ENCODE measurements around the gene AMD1.

The AMD1 gene

GRCh38 chr6:110886555-110887167, 12.1 kb downstream of the AMD1 start:
- no peak for DNase-seq (ENCODE audit: extremely low spot score)
- TF ChIP-seq ZNF384 (IDR thresholded peaks at IDR 0.05): no peak
- TF ChIP-seq CTBP1 (IDR thresholded peaks at IDR 0.05; ENCODE audit: borderline replicate concordance): no peak
- TF ChIP-seq TARDBP (IDR thresholded peaks at IDR 0.05): no peak
- TF ChIP-seq FOXK2 (IDR thresholded peaks at IDR 0.05): no peak
- TF ChIP-seq NFRKB (IDR thresholded peaks at IDR 0.05): no peak
- no peak for TF ChIP-seq LEF1 (IDR thresholded peaks at IDR 0.05; ENCODE audit: borderline replicate concordance)
- TF ChIP-seq PKNOX1 (IDR thresholded peaks at IDR 0.05): no peak
- no peak for TF ChIP-seq SP1 (IDR thresholded peaks at IDR 0.05)
- TF ChIP-seq FOXM1 (IDR thresholded peaks at IDR 0.05; ENCODE audit: borderline replicate concordance): no peak
- no peak for TF ChIP-seq ARNT (IDR thresholded peaks at IDR 0.05)
- TF ChIP-seq FOXA1 (IDR thresholded peaks at IDR 0.05): no peak
- no peak for TF ChIP-seq BHLHE40 (IDR thresholded peaks at IDR 0.05; ENCODE audit: borderline replicate concordance)
- TF ChIP-seq HDGF (IDR thresholded peaks at IDR 0.05; ENCODE audit: borderline replicate concordance): no peak
- ChIA-PET POLR2A (interaction anchor here (7.6 kb wide), 1 partner anchor 11 kb away, joined by 63 read pairs; the partner anchor contains the start of gene AMD1), CTCF (interaction anchor here (0.6 to 1.8 kb wide), 2 partner anchors 10 to 124 kb away, joined by 3 to 5 read pairs; no protein-coding TSS in a partner anchor)

GRCh38 chr6:110890288-110890687, 15.7 kb downstream of the AMD1 start:
- POLR2A ChIA-PET: interaction anchor here (7.6 kb wide), 1 partner anchor 15 kb away, joined by 63 read pairs; the partner anchor contains the start of gene AMD1
- no peak for DNase-seq (ENCODE audit: extremely low spot score)
- TF ChIP-seq FOXA1 (IDR thresholded peaks at IDR 0.05) (no peak), SUZ12 (IDR thresholded peaks at IDR 0.05) (no peak)
- CTCF ChIA-PET: interaction anchor here (1.1 to 1.5 kb wide), 2 partner anchors 11 to 14 kb away, joined by 3 to 4 read pairs; no protein-coding TSS in a partner anchor

GRCh38 chr6:110895907-110896608, 21.5 kb downstream of the AMD1 start:
- CTCF ChIA-PET: no interaction called here
- POLR2A ChIA-PET: no interaction called here
- TF ChIP-seq NFRKB (IDR thresholded peaks at IDR 0.05) (no peak), FOXA1 (IDR thresholded peaks at IDR 0.05) (no peak), HDGF (IDR thresholded peaks at IDR 0.05; ENCODE audit: borderline replicate concordance) (no peak), SUZ12 (IDR thresholded peaks at IDR 0.05) (no peak), TARDBP (IDR thresholded peaks at IDR 0.05) (no peak), PKNOX1 (IDR thresholded peaks at IDR 0.05) (no peak)
- DNase-seq (ENCODE audit: extremely low spot score): no peak

GRCh38 chr6:110897433-110897832, 22.8 kb downstream of the AMD1 start:
- TF ChIP-seq ELF4 (IDR thresholded peaks at IDR 0.05) (no peak), SUZ12 (IDR thresholded peaks at IDR 0.05) (no peak), FOXA1 (IDR thresholded peaks at IDR 0.05) (no peak), NFRKB (IDR thresholded peaks at IDR 0.05) (no peak), ZNF384 (IDR thresholded peaks at IDR 0.05) (no peak), FOXK2 (IDR thresholded peaks at IDR 0.05) (no peak), HDGF (IDR thresholded peaks at IDR 0.05; ENCODE audit: borderline replicate concordance) (no peak), BHLHE40 (IDR thresholded peaks at IDR 0.05; ENCODE audit: borderline replicate concordance) (no peak), PKNOX1 (IDR thresholded peaks at IDR 0.05) (no peak), ARNT (IDR thresholded peaks at IDR 0.05) (no peak), SP1 (IDR thresholded peaks at IDR 0.05) (no peak), LEF1 (IDR thresholded peaks at IDR 0.05; ENCODE audit: borderline replicate concordance) (no peak), TARDBP (IDR thresholded peaks at IDR 0.05) (no peak), CTBP1 (IDR thresholded peaks at IDR 0.05; ENCODE audit: borderline replicate concordance) (no peak), FOXM1 (IDR thresholded peaks at IDR 0.05; ENCODE audit: borderline replicate concordance) (no peak)
- CTCF ChIA-PET: no interaction called here
- no peak for DNase-seq (ENCODE audit: extremely low spot score)
- POLR2A ChIA-PET: interaction anchor here (1.2 kb wide), 2 partner anchors 23 to 82 kb away, joined by 3 to 7 read pairs; partner anchors contain the start of genes AMD1 and CDK19

GRCh38 chr6:110898111-110898510, 23.5 kb downstream of the AMD1 start:
- no peak for DNase-seq (ENCODE audit: extremely low spot score)
- ChIA-PET CTCF (no interaction called here), POLR2A (interaction anchor here (1.0 to 1.2 kb wide), 3 partner anchors 24 to 83 kb away, joined by 3 to 7 read pairs (median 3); partner anchors contain the start of genes AMD1, CDK19 and GTF3C6)
- no peak for TF ChIP-seq SUZ12 (IDR thresholded peaks at IDR 0.05)
- no peak for TF ChIP-seq ZNF384 (IDR thresholded peaks at IDR 0.05)
- no peak for TF ChIP-seq PKNOX1 (IDR thresholded peaks at IDR 0.05)
- no peak for TF ChIP-seq BHLHE40 (IDR thresholded peaks at IDR 0.05; ENCODE audit: borderline replicate concordance)
- TF ChIP-seq LEF1 (IDR thresholded peaks at IDR 0.05; ENCODE audit: borderline replicate concordance): no peak
- TF ChIP-seq TARDBP (IDR thresholded peaks at IDR 0.05): no peak
- no peak for TF ChIP-seq FOXA1 (IDR thresholded peaks at IDR 0.05)
- no peak for TF ChIP-seq FOXM1 (IDR thresholded peaks at IDR 0.05; ENCODE audit: borderline replicate concordance)
- TF ChIP-seq CTBP1 (IDR thresholded peaks at IDR 0.05; ENCODE audit: borderline replicate concordance): no peak
- no peak for TF ChIP-seq FOXK2 (IDR thresholded peaks at IDR 0.05)
- no peak for TF ChIP-seq L3MBTL2 (conservative IDR thresholded peaks at IDR 0.05)
- no peak for TF ChIP-seq NFRKB (IDR thresholded peaks at IDR 0.05)

Data from HEK293T (cell line).